ENCODE measurements around the gene ERG28.

Gene ERG28

GRCh38 chr14:75660238-75660629 is 442 bp downstream of the ERG28 start:
- DNase-seq (ENCODE audit: low read depth in 3 of 3, low spot score in 1 of 3) = no peak

DNA sequence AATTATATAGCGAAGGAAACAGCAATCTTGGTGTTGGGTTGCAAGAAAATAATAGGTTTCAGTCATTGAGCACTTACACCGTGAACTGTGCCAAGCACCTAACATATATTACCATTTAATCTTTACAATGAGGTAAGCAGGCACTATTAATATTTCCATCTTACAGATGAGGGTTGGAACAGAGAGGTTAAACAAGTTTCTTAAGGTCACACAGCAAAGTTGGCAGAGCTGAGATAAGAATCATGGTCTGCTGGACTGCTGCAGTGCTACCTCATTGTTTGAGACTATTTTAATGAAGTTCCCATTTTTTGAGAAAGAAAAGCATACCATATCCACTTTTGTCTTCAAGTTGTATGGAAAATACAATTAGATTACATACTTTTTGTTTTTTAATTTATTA is 1.7 kb downstream of the ERG28 start:
- DNase-seq (ENCODE audit: low read depth in 3 of 3, low spot score in 1 of 3) = no peak

GRCh38 chr14:75657331-75657730 is 3.3 kb downstream of the ERG28 start:
- DNase-seq (ENCODE audit: low read depth in 3 of 3, low spot score in 1 of 3) = no peak

DNA sequence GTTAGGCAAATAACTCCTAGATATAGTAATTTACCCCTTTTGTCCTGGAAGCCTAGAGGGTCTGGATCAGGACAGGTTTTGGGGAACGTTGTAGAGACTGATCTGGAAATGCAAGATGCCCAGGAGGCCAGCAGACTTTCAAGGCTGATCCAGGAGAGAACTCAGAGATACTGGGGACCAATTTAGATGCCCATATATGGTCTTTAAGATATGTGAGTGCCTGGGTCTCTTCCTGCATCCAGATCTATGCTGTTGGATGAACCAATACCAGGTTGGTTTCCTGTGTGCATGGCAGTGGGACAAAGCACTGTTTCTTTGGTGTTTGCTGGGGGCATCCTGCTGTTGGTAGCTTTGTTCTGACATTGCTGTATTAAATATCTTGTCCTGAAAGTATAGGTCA is 5.4 kb downstream of the ERG28 start:
- DNase-seq (ENCODE audit: low read depth in 3 of 3, low spot score in 1 of 3) = no peak

DNA sequence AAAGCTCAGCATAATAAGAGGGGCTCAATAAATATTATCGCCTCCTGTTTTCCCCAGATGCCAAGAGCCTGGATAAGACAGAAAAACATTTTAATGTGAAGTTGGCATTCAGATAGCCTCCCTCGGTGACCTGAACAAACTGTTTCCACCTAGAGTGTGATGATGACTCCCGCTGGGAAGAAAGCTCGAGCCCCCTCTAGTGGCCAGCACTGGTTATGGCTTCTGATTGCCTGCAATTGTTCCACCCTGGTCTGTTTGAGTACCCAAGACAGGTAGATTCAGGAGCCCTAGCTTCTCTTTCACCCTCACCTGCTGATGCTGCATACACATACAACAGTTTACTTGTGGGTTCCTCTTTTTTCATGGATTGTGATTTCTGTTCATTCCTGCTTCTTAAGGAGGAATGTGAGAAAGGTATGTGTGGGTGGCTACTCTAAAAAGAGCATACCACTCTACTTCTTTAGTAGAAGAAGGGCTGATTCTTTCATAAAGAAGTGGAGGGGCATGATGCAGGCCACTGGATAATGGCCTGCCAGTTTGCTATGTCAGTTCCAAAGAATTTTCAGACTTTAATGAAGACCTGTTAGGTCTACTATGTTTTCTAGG is 6.4 kb downstream of the ERG28 start:
- peak; percentile 59 to 83 (median 65) for DNase-seq (ENCODE audit: low read depth in 3 of 3, low spot score in 1 of 3)

DNA sequence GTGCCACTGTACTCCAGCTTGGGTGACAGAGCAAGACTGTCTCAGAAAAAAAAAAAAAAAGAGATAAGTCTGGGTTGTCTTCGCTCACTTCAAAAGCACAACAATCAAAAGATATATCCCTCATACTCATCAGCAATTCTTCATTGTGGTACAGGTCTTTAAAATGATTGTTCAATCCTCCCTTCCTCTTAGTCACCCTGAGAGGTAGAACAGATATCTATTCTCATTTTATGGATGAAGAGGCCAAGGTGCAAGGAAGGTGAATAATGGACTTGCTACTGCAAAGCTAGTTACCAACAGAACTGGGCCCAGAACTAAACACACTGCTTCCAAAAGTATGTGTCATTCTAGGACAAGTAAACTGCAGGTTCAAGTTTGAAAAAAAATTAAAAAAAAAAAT is 7.1 kb downstream of the ERG28 start:
- no peak for DNase-seq (ENCODE audit: low read depth in 3 of 3, low spot score in 1 of 3)

DNA sequence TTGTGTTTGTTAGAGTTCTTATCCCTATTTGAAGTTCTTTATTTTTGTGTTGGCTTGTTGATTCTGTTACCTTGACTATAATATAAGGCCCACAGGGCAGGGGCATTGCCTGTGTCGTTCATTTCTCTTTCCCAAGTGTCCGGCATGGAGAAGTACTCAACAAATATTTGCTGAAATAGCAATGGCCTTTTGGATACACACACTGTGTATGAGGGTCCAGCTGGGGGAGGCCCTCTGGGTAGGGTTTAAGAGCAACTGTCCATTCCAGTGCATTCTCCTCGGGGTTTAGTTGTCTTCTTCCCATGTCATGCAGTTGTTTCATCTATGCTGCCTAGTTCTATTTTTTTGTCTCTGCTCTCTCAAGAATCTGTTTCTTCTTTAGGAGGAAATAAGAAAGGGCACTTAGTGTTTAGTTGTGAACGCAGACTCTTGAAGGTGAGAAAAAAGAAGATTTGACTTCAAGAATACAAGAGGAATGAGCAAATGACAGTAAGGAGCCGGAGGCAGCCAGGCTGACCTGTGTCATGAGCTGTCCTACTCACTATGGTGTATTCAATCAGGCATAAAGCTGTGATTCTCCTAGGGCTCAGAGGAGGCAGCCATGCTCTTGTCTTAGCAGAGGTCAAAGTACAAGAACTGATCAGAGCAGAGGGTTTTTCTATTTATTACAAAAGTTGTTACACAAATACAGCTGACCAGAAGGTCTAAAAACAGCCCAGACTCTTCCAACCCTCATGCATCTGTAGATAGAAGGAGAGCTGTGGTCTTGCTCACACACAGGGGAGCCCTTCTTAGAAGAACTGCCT is 10.2 kb downstream of the ERG28 start:
- DNase-seq (ENCODE audit: low read depth in 3 of 3, low spot score in 1 of 3) = no peak

DNA sequence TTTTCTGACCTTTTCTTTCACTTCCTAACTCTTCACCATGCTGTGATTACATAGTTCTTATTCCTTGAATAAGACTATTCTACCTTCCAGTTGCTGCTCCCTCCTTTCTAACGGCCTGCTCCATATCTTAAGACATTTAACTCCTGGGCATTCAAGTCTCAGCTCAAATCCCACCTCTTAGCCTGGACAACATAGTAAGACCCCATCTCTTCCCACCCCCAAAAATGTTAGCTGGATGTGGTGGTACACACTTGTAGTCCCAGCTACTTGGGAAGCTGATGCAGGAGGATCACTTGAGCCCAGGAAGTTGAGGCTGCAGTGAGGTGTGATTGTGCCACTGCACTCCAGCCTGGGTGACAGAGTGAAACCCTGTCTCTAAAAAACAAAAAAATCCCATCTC is 10.9 kb downstream of the ERG28 start:
- no peak for DNase-seq (ENCODE audit: low read depth in 3 of 3, low spot score in 1 of 3)

GRCh38 chr14:75649337-75649736 is 11.3 kb downstream of the ERG28 start:
- DNase-seq (ENCODE audit: low read depth in 3 of 3, low spot score in 1 of 3) = no peak

GRCh38 chr14:75648066-75648838 is 12.4 kb downstream of the ERG28 start:
- no peak for DNase-seq (ENCODE audit: low read depth in 3 of 3, low spot score in 1 of 3)

DNA sequence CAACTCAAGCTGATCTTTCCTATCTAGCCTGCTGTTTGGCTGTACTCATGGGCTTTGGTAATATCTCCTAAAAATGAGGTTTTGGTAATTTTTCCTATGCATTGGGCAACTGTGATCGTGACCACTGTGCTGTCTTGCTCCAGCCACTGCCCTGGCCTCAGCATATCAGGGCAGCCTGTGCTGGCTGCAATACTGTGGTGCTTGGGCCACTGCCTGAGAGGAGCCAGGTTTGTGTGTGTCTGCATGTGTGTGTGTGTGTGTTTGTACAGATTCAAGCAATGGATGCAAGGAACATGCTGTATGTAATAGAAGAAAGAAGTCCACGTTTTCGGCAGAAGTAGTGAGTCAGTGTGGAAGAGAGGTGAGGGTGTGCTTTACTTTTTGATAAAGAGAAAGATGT is 13.0 kb downstream of the ERG28 start:
- DNase-seq (ENCODE audit: low read depth in 3 of 3, low spot score in 1 of 3) = no peak

DNA sequence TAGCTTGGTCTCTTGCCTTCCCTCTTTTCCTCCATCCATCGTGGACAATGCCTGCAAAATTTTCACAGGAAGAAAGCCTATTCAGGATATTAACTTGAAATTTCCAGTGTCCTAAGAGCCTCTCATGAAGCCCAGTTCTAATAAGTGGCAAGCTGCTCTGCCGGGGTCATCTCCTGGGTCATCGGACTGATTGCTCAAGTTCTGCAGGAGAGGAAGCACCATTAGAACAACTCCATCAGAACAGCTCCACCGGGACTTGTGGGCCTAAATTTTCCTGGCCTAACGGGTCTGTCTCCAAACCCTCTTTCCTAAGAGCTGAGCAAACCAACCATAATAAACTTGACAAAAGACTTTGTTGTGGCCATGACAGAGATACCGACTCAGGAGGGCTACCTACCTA is 13.9 kb downstream of the ERG28 start:
- no peak for DNase-seq (ENCODE audit: low read depth in 3 of 3, low spot score in 1 of 3)

DNA sequence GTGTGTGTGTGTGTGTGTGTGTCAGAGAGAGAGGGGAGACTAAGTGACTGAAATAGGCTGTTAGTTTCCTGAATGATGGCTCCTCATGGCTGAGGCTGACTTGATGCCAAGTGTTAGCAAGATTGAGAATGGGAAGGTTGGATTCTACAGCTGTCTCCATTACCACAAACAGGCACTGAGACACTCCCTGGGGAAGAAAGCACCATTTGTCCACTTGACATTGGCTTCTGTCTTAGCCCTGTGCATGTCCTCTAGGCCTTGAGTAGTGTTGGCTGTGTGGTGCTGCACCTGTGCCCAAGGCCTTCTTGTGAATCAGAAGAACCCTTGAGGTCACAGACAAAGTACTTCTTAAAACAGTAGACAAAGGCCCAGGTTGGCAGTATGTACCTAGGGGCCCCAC is 15.6 kb downstream of the ERG28 start:
- DNase-seq (ENCODE audit: low read depth in 3 of 3, low spot score in 1 of 3) = no peak

GRCh38 chr14:75643985-75644384 is 16.7 kb downstream of the ERG28 start:
- no peak for DNase-seq (ENCODE audit: low read depth in 3 of 3, low spot score in 1 of 3)

GRCh38 chr14:75640876-75641275 is 19.8 kb downstream of the ERG28 start:
- DNase-seq (ENCODE audit: low read depth in 3 of 3, low spot score in 1 of 3) = no peak

GRCh38 chr14:75636100-75636692 is 24.5 kb downstream of the ERG28 start:
- DNase-seq (ENCODE audit: low read depth in 3 of 3, low spot score in 1 of 3) = no peak

- DNase-seq (ENCODE audit: low read depth in 3 of 3, low spot score in 1 of 3) = no peak
Measured at GRCh38 chr14:75634848-75635247, 25.8 kb downstream of the ERG28 start.

DNA sequence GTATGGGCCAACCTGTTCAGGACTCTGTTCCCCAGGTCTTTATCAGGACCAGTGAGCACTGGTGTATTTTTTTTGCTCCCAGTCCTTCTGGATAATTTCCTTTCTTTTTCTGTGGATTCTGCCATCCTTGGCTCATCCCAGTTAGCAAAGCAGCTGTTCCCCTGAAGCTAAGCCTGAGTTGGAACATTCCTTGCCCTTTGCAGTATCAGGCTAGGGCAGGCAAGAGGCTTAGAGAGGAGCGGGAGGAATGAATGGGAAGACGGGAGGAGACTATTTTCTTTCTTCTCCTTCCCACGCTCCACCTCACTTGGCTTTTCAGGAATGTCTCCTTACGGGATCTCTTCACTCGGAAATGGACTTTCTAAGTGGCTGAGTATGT is 29.2 kb downstream of the ERG28 start:
- no peak for DNase-seq (ENCODE audit: low read depth in 3 of 3, low spot score in 1 of 3)

- no peak for DNase-seq (ENCODE audit: low read depth in 3 of 3, low spot score in 1 of 3)
Measured at GRCh38 chr14:75630695-75631452, 29.8 kb downstream of the ERG28 start.

GRCh38 chr14:75628816-75629215 is 31.9 kb downstream of the ERG28 start:
- no peak for DNase-seq (ENCODE audit: low read depth in 3 of 3, low spot score in 1 of 3)

DNA sequence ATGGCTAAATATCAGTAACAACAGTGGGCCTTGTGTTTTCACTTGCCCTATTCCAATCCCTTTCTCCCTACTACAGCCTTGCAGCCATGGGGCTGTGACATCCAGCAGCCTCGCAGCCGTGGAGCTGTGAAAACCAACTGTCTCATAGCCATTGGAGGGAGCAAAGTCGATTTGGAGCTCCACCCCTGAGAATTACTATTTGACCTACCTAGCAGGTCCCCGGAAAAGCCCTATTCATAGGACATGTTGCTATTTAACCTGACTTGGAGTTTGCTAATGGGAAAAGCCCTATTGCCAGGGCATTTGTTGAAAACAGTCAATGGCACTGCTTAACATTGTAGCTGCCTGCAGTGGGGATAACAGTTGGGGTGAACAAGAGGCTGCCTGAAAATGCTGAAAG is 33.3 kb downstream of the ERG28 start:
- DNase-seq (ENCODE audit: low read depth in 3 of 3, low spot score in 1 of 3) = no peak

Data from stimulated activated CD4-positive, alpha-beta T cell treated with anti-CD3 and anti-CD28 coated beads, TNF-alpha, amount 100 ng/mL, for 1 hour (primary cell).